Endothelial cell (in vitro differentiated cells): ENCODE results near the gene DRAP1. TPM values are rescaled to one million over a fixed set of nuclear protein-coding genes. Genes with fewer than 3 reads are reported as not detected.

Source experiments
- DNase-seq: peaks from one replicate; pipeline ENCODE4 v3.0.0; 2021; ENCODE audit warnings: low spot score
- H3K27ac Mint-ChIP-seq: one replicate; pipeline ENCODE4 v1.8.0; 2021; ENCODE audit warnings: mixed read lengths, inconsistent platforms; ENCODE audit not compliant: unreplicated experiment
- H3K27me3 Mint-ChIP-seq: one replicate; pipeline ENCODE4 v1.8.0; 2021; ENCODE audit warnings: mild to moderate bottlenecking, moderate library complexity, mixed read lengths, inconsistent platforms; ENCODE audit not compliant: unreplicated experiment
- H3K36me3 Mint-ChIP-seq: one replicate; pipeline ENCODE4 v1.8.0; 2021; ENCODE audit warnings: mild to moderate bottlenecking, low read depth, mixed read lengths, inconsistent platforms; ENCODE audit not compliant: unreplicated experiment
- H3K4me1 Mint-ChIP-seq: one replicate; pipeline ENCODE4 v1.8.0; 2021; ENCODE audit warnings: mild to moderate bottlenecking, mixed read lengths, inconsistent platforms; ENCODE audit not compliant: unreplicated experiment
- H3K4me3 Mint-ChIP-seq: one replicate; pipeline ENCODE4 v1.8.0; 2021; ENCODE audit warnings: mild to moderate bottlenecking, mixed read lengths, inconsistent platforms; ENCODE audit not compliant: unreplicated experiment
- H3K9me3 Mint-ChIP-seq: one replicate; pipeline ENCODE4 v1.8.0; 2021; ENCODE audit warnings: mixed read lengths, inconsistent platforms; ENCODE audit not compliant: unreplicated experiment
- total RNA-seq: library from RNA; stranded (reverse); fragmentation: NEBNext Ultra II Directional; extraction: Animal tissue kit (Norgen Biotek cat#: 25700); gene quantifications from one replicate; pipeline ENCODE4 v1.2.1, GENCODE V29; 2021; ENCODE audit not compliant: unreplicated experiment
- TF ChIP-seq, protein P1 (sequence below): fragments of 200-600 bp; sonication (generic); IDR thresholded peaks from one replicate; pipeline ENCODE4 v1.5.0; 2021; ENCODE audit warnings: antibody characterized with exemption; ENCODE audit not compliant: unreplicated experiment

Gene DRAP1
- total RNA-seq, 1 donor from 2014 or later = 79.6 TPM

- H3K27ac Mint-ChIP-seq = peak overlapping the region; percentile 18
- peaks cover 27% of the 10 kb centered on the region for H3K27me3 Mint-ChIP-seq
- no peaks in the 10 kb centered on the region for H3K9me3 Mint-ChIP-seq
- no peak for DNase-seq
- TF ChIP-seq, protein P1, sequence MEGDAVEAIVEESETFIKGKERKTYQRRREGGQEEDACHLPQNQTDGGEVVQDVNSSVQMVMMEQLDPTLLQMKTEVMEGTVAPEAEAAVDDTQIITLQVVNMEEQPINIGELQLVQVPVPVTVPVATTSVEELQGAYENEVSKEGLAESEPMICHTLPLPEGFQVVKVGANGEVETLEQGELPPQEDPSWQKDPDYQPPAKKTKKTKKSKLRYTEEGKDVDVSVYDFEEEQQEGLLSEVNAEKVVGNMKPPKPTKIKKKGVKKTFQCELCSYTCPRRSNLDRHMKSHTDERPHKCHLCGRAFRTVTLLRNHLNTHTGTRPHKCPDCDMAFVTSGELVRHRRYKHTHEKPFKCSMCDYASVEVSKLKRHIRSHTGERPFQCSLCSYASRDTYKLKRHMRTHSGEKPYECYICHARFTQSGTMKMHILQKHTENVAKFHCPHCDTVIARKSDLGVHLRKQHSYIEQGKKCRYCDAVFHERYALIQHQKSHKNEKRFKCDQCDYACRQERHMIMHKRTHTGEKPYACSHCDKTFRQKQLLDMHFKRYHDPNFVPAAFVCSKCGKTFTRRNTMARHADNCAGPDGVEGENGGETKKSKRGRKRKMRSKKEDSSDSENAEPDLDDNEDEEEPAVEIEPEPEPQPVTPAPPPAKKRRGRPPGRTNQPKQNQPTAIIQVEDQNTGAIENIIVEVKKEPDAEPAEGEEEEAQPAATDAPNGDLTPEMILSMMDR = no peak
- peak overlapping the region; percentile 95 for H3K4me3 Mint-ChIP-seq
- peaks cover 31% of the 10 kb centered on the region for H3K4me1 Mint-ChIP-seq
- peaks cover 20% of the 10 kb centered on the region for H3K36me3 Mint-ChIP-seq
Measured at GRCh38 chr11:65886826-65887722, 32.2 kb upstream of the DRAP1 start.

DNA sequence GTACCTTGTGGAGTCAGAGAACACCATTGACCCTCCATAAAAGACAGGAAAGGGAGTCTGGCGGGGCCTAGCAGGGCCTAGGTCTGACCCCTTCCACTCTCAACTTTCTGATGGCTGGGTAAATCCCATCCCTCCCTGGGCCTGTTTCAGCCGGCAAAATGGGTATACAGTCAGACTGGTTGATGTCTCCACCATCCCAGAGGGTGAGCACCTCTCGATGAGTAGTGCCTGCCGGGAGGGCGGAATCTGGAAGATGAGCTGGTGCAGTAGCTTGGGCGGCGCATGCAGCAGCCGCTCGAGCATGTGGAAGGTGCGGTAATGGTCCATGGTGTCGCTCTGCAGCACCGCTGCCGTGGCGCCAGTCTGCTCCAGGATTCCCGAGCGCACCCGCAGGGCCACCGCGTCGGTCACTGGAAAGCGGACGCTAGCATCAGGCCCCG lies 31.5 kb upstream of the DRAP1 start:
- H3K4me1 Mint-ChIP-seq = peaks cover 38% of the 10 kb centered on the region
- H3K36me3 Mint-ChIP-seq = peaks cover 15% of the 10 kb centered on the region
- peak overlapping the region; percentile 95 for H3K4me3 Mint-ChIP-seq
- DNase-seq = no peak
- peaks cover 32% of the 10 kb centered on the region for H3K27me3 Mint-ChIP-seq
- no peaks in the 10 kb centered on the region for H3K9me3 Mint-ChIP-seq
- TF ChIP-seq, protein P1 = no peak
- peak overlapping the region; percentile 90 for H3K27ac Mint-ChIP-seq

GRCh38 chr11:65888163-65888814 lies 30.9 kb upstream of the DRAP1 start, which contains the start of gene FIBP:
FIBP (minus strand) TSS chr11:65888471; CDS start chr11:65888418, 53 bp downstream.
- H3K36me3 Mint-ChIP-seq = peaks cover 15% of the 10 kb centered on the region
- H3K9me3 Mint-ChIP-seq = no peaks in the 10 kb centered on the region
- H3K4me1 Mint-ChIP-seq = peaks cover 42% of the 10 kb centered on the region
- peak within 1 kb of the TSS; percentile 95 for H3K4me3 Mint-ChIP-seq
- H3K27ac Mint-ChIP-seq = peak within 1 kb of the TSS; percentile 90
- peak; percentile 99 for DNase-seq
- TF ChIP-seq, protein P1 = peak; percentile 91
- peaks cover 34% of the 10 kb centered on the region for H3K27me3 Mint-ChIP-seq

DNA sequence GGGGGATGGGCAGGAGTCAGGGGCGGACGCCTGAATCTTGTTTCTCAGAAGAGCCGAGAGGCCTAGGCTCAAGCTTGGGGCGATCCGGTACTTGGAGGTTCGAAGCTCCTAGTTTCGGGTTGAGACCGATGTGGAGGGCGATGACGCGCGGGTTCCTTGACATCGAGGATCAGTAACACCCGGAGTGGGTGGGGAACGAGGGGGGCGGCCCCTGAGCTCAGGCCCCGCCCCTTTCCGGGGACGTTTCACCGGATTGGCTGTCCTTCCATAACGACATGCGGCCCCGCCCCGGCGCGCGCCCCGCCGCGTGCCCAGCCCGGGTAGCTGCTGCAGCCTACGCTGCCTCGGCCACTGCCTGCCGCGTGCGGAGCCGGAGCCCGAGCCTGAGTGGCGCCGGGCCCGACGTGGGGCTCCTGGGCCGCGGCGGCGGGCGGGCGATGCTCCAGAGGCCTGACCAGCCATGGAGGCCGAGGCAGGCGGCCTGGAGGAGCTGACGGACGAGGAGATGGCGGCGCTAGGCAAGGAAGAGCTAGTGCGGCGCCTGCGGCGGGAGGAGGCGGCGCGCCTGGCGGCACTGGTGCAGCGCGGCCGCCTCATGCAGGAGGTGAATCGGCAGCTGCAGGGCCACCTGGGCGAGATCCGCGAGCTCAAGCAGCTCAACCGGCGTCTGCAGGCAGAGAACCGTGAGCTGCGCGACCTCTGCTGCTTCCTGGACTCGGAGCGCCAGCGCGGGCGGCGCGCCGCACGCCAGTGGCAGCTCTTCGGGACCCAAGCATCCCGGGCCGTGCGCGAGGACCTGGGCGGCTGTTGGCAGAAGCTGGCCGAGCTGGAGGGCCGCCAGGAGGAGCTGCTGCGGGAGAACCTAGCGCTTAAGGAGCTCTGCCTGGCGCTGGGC lies 28.7 kb upstream of the DRAP1 start, which contains the start of gene CCDC85B:
Gene CCDC85B (plus strand): TSS at position 350 of the 895 bp plus-strand sequence. CDS start 111 bp downstream, at position 461.
- H3K4me1 Mint-ChIP-seq = peaks cover 51% of the 10 kb centered on the region
- DNase-seq = peak; percentile 96
- peaks cover 40% of the 10 kb centered on the region for H3K27me3 Mint-ChIP-seq
- TF ChIP-seq, protein P1 = no peak
- peak within 1 kb of the TSS; percentile 90 for H3K4me3 Mint-ChIP-seq
- H3K27ac Mint-ChIP-seq = peak within 1 kb of the TSS; percentile 92
- peaks cover 11% of the 10 kb centered on the region for H3K36me3 Mint-ChIP-seq
- H3K9me3 Mint-ChIP-seq = no peaks in the 10 kb centered on the region
